ENCODE results near the gene SERBP1. TPM values are rescaled to one million over a fixed set of nuclear protein-coding genes. Genes with fewer than 3 reads are reported as not detected.
"Not testable (repeated sequence)": the region's sequence is repeated elsewhere in the genome, so short reads cannot be mapped to it uniquely, and the experiment has no call there.

Gene SERBP1
- total and polyA plus RNA-seq, 5 donors from 2014 or later: 131 to 148 (median 137) TPM

DNA sequence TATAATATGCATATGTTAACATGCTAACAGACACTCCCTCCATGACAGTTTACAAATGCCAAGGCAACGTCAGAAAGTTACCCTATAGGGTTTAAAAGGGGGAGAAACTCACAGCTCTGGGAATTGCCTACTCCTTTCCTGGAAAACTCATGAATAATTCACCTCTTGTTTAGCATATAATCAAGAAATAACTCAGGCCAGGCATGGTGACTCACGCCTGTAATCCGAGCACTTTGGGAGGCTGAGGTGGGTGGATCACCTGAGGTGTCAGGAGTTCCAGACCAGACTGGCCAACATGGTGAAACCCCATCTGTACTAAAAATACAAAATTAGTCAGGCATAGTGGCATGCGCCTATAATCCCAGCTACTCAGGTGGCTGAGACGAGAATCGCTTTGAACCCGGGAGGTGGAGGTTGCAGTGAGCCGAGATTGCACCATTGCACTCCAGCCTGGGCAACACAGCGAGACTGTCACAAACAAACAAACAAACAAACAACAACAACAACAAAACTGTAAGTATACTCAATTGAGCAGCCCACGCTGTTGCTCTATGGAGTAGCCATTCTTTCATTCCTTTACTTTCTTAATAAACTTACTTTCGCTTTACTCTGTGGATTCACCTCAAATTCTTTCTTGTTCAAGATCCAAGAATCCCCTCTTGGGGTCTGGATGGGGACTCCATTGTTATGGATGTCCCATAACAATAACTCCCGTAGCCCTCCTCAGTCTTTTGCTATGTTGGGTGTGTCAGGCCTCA lies 30.0 kb downstream of the SERBP1 start:
- ATAC-seq (ENCODE audit: low read depth in 2 of 2); H3K27me3 ChIP-seq (ENCODE audit: control insufficient read depth, insufficient read depth, low read length); H3K4me1 ChIP-seq (ENCODE audit: control insufficient read depth, insufficient read depth, low read length, poor library complexity, severe bottlenecking); H3K9me3 Mint-ChIP-seq; H3K4me3 Mint-ChIP-seq; H3K27ac Mint-ChIP-seq; H3K36me3 ChIP-seq (ENCODE audit: control insufficient read depth, insufficient read depth, low read length); H3K27ac ChIP-seq (ENCODE audit: insufficient read depth, low read length, poor library complexity, severe bottlenecking); H3K4me1 Mint-ChIP-seq; H3K9me3 ChIP-seq (ENCODE audit: control insufficient read depth in 2 of 2, low read length in 2 of 2); H3K27me3 Mint-ChIP-seq; H3K4me3 ChIP-seq (ENCODE audit: low read depth, low read length): not testable (repeated sequence)
- DNase-seq: peak in 1 of 3 donors; percentile 17
- H3K36me3 Mint-ChIP-seq: peaks cover 19% of the 10 kb centered on the region

DNA sequence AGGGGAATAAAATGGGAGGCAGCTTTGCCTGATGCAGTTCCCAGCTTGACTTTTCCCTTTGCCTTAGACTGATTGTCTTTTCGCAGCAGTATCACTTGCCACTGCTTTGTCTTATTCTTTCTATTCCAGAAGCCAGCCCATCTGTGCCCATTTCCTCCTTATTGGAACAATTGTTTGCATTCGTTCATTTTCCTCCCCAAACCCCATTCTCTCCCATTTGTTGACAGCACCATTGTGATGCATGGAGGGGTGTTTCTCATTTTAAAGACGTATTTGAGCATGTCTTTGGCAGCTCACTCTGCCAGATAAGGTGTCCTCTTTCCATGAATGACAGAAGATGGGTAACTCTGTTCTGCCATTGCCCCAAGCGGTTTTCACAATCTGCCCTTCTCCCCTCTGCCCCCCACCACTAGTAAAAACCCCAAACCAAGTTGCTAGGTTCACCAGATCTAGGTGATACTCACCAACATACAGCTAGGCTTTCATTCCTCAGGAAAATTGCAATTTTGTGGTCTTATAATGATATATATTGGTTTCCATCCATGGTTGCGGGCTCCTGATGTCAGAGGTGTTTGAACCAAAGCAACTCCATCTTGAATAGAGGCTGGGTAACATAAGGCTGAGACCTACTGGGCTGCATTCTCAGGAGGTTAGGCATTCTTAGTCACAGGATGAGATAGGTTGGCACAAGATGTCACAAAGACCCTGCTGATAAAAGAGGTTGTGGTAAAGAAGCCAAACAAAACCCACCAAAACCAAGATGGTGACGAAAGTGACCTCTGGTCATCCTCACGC lies 30.8 kb downstream of the SERBP1 start:
- Mint-ChIP-seq H3K4me3 (no peak overlapping the region), H3K27me3 (no peaks in the 10 kb centered on the region)
- no peak for ATAC-seq (ENCODE audit: low read depth in 2 of 2)

DNA sequence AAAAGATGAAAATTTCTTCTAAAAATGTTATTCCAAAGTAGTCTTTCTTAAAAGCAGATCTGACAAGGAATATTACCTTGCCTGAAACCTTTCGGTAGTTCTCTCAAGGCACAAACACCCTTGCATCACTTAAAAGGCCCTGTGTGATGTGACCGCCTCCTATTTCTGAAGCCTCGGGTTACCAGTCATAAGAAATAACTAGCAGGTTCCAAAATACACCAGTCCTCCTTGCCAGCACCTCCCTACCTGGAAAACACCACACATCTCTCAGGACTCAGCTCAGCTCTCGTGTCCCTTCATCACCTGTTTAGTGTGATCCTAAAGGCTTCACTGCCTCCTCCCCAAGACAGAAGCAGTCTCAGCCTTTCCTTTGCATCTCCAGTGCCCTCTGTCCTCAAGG lies 35.7 kb downstream of the SERBP1 start:
- Histone ChIP-seq H3K27me3 (ENCODE audit: control insufficient read depth, insufficient read depth, low read length) (no peaks in the 10 kb centered on the region), H3K4me3 (ENCODE audit: low read depth, low read length) (no peak overlapping the region), H3K27ac (ENCODE audit: insufficient read depth, low read length, poor library complexity, severe bottlenecking) (no peak overlapping the region), H3K36me3 (ENCODE audit: control insufficient read depth, insufficient read depth, low read length) (peaks cover 6% of the 10 kb centered on the region), H3K4me1 (ENCODE audit: control insufficient read depth, insufficient read depth, low read length, poor library complexity, severe bottlenecking) (no peaks in the 10 kb centered on the region), H3K9me3 (ENCODE audit: control insufficient read depth in 2 of 2, low read length in 2 of 2) (no peaks in the 10 kb centered on the region)
- Mint-ChIP-seq H3K4me1 (no peaks in the 10 kb centered on the region), H3K36me3 (peaks cover 36% of the 10 kb centered on the region), H3K4me3 (no peak overlapping the region), H3K27me3 (no peaks in the 10 kb centered on the region), H3K27ac (no peak overlapping the region), H3K9me3 (peaks cover 0 to 1% (median 0%) of the 10 kb centered on the region in 7 donors)
- DNase-seq (no peak), ATAC-seq (ENCODE audit: low read depth in 2 of 2) (no peak)

More for the DNA sequence above, 30.8 kb downstream of the SERBP1 start:
- H3K27me3 ChIP-seq (ENCODE audit: control insufficient read depth, insufficient read depth, low read length): no peaks in the 10 kb centered on the region
- no peaks in the 10 kb centered on the region for H3K9me3 Mint-ChIP-seq
- H3K9me3 ChIP-seq (ENCODE audit: control insufficient read depth in 2 of 2, low read length in 2 of 2): no peaks in the 10 kb centered on the region
- peaks cover 19% of the 10 kb centered on the region for H3K36me3 Mint-ChIP-seq
- no peaks in the 10 kb centered on the region for H3K36me3 ChIP-seq (ENCODE audit: control insufficient read depth, insufficient read depth, low read length)
- H3K4me3 ChIP-seq (ENCODE audit: low read depth, low read length): no peak overlapping the region
- no peak overlapping the region for H3K27ac Mint-ChIP-seq
- H3K27ac ChIP-seq (ENCODE audit: insufficient read depth, low read length, poor library complexity, severe bottlenecking): no peak overlapping the region
- no peak for DNase-seq
- no peaks in the 10 kb centered on the region for H3K4me1 ChIP-seq (ENCODE audit: control insufficient read depth, insufficient read depth, low read length, poor library complexity, severe bottlenecking)
- no peaks in the 10 kb centered on the region for H3K4me1 Mint-ChIP-seq

DNA sequence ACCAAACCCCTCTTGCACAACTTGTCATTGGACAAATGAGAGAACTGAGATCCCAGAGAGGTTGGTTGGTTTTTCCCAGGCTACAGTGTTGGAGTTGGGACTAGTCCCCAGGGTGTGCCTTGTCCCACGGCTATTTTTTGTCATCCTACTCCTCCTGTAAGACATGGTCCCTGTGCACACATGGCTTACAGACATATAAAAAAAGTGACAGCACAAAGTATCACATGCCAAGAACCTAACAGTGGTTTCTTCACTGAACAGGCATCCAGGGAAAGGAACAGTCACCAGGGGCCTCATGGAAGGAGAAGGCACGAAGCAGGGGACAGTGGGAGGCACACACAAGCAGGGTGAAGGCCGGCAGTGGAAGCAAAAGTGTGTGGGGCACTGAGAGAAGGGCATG lies 36.5 kb downstream of the SERBP1 start:
- DNase-seq (no peak), ATAC-seq (ENCODE audit: low read depth in 2 of 2) (no peak)
- Histone ChIP-seq H3K4me1 (ENCODE audit: control insufficient read depth, insufficient read depth, low read length, poor library complexity, severe bottlenecking) (no peaks in the 10 kb centered on the region), H3K27me3 (ENCODE audit: control insufficient read depth, insufficient read depth, low read length) (no peaks in the 10 kb centered on the region), H3K36me3 (ENCODE audit: control insufficient read depth, insufficient read depth, low read length) (peaks cover 6% of the 10 kb centered on the region), H3K27ac (ENCODE audit: insufficient read depth, low read length, poor library complexity, severe bottlenecking) (no peak overlapping the region), H3K9me3 (ENCODE audit: control insufficient read depth in 2 of 2, low read length in 2 of 2) (no peaks in the 10 kb centered on the region), H3K4me3 (ENCODE audit: low read depth, low read length) (no peak overlapping the region)
- no peaks in the 10 kb centered on the region for H3K27me3 Mint-ChIP-seq
- H3K9me3 Mint-ChIP-seq: peaks cover 0 to 1% (median 0%) of the 10 kb centered on the region in 7 donors
- H3K4me3 Mint-ChIP-seq: no peak overlapping the region
- no peak overlapping the region for H3K27ac Mint-ChIP-seq
- peaks cover 30% of the 10 kb centered on the region for H3K36me3 Mint-ChIP-seq
- H3K4me1 Mint-ChIP-seq: no peaks in the 10 kb centered on the region

DNA sequence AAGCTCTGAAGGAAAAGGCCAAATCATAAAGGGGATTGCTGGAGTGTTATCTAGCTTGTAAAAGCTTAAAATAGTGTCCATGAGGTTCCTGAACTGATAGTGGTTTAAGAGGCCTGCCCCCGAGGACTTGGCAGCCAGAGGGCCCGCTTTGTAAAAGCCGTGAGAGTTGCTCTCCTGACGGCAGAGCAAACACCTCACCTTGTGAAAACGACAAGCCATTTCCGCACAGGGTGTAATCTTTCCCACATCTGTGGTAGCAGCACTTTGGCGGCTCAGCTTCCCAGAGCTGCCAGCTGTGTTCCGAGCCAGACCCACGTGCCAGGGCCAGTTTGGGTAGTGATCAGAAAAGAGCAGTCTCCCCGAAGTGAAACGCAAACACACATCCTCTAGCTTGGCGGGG lies 37.0 kb downstream of the SERBP1 start:
- H3K9me3 Mint-ChIP-seq: peaks cover 0 to 1% (median 0%) of the 10 kb centered on the region in 7 donors
- H3K4me3 Mint-ChIP-seq: no peak overlapping the region
- DNase-seq (no peak), ATAC-seq (ENCODE audit: low read depth in 2 of 2) (no peak)
- no peaks in the 10 kb centered on the region for H3K27me3 Mint-ChIP-seq
- peaks cover 6% of the 10 kb centered on the region for H3K36me3 ChIP-seq (ENCODE audit: control insufficient read depth, insufficient read depth, low read length)
- H3K4me3 ChIP-seq (ENCODE audit: low read depth, low read length): no peak overlapping the region
- H3K9me3 ChIP-seq (ENCODE audit: control insufficient read depth in 2 of 2, low read length in 2 of 2): no peaks in the 10 kb centered on the region
- H3K36me3 Mint-ChIP-seq: peaks cover 28% of the 10 kb centered on the region
- H3K27me3 ChIP-seq (ENCODE audit: control insufficient read depth, insufficient read depth, low read length): no peaks in the 10 kb centered on the region
- no peaks in the 10 kb centered on the region for H3K4me1 Mint-ChIP-seq
- no peaks in the 10 kb centered on the region for H3K4me1 ChIP-seq (ENCODE audit: control insufficient read depth, insufficient read depth, low read length, poor library complexity, severe bottlenecking)
- H3K27ac ChIP-seq (ENCODE audit: insufficient read depth, low read length, poor library complexity, severe bottlenecking): no peak overlapping the region
- no peak overlapping the region for H3K27ac Mint-ChIP-seq

DNA sequence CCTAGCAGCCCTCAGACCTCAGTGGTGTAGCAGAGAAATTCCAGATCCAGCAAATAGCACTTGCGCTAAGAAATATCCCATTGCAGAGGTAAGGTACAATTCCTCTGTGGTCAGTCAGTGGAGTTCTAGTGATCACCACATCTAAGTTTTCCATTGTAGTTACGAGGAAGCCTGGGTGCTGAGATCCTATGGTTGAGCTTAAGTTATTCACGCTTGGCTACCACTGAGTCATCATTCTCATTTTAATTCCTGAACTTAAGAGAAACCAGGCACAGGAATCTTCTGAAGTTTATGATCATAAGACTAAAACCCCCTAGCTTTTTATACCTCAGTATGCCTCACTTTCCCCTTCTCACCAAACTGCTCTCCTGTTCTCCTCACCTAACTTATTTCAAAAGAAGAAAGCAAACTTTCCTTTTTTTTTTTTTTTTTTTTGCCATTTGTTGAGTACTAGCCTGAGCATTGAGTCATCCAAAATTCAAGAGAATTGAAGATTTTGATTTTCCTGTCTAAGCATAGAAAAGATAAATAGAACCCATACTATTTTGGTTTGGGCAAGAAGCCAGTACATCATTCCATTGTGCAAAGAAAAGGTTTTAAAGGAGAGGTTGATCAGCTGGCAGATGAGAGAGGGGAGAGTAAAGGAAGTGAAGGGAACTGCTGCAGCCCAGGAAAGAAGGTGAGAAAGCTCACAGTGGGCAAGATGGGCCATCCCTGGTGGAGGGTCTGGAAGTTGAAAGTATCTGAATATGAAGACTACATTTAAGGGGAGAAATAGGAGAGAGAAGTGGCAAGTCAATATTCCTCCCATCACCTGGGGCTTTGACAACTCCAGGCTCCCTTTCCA lies 39.9 kb downstream of the SERBP1 start:
- Histone ChIP-seq H3K27ac (ENCODE audit: insufficient read depth, low read length, poor library complexity, severe bottlenecking) (no peak overlapping the region), H3K27me3 (ENCODE audit: control insufficient read depth, insufficient read depth, low read length) (no peaks in the 10 kb centered on the region), H3K36me3 (ENCODE audit: control insufficient read depth, insufficient read depth, low read length) (peaks cover 10% of the 10 kb centered on the region), H3K4me3 (ENCODE audit: low read depth, low read length) (no peak overlapping the region), H3K4me1 (ENCODE audit: control insufficient read depth, insufficient read depth, low read length, poor library complexity, severe bottlenecking) (no peaks in the 10 kb centered on the region), H3K9me3 (ENCODE audit: control insufficient read depth in 2 of 2, low read length in 2 of 2) (peaks cover 0 to 2% of the 10 kb centered on the region in 2 experiments)
- Mint-ChIP-seq H3K4me1 (no peaks in the 10 kb centered on the region), H3K9me3 (peaks cover 0 to 6% (median 0%) of the 10 kb centered on the region in 7 donors), H3K4me3 (no peak overlapping the region), H3K27me3 (no peaks in the 10 kb centered on the region), H3K36me3 (peaks cover 24% of the 10 kb centered on the region), H3K27ac (peak overlapping the region; percentile 3 to 76 (median 45))
- ATAC-seq (ENCODE audit: low read depth in 2 of 2): no peak
- DNase-seq: no peak

DNA sequence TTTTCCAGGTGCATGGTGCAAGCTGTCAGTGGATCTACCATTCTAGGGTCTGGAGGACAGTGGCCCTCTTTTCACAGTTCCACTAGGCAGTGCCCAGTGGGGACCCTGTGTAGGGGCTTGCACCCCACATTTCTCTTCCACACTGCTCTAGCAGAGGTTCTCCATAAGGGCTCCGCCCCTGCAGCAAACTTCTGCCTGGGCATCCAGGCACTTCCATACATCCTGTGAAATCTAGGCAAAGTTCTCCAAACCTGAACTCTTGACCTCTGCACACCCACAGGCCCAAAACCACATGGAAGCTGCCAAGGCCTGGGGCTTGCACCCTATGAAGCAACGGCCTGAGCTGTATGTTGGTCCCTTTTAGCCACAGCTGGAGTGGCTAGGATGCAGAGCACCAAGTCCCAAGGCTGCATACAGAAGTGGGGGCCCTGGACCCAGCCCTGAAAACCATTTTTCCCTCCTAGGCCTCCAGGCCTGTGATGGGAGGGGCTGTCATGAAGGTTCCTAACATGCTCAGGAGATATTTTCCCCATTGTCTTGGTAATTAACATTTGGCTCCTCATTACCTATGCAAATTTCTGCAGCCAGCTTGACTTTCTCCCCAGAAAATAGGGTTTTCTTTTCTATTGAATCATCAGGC lies 46.1 kb downstream of the SERBP1 start:
- no peaks in the 10 kb centered on the region for H3K4me1 ChIP-seq (ENCODE audit: control insufficient read depth, insufficient read depth, low read length, poor library complexity, severe bottlenecking)
- H3K27ac Mint-ChIP-seq: no peak overlapping the region

More for the DNA sequence above, 46.1 kb downstream of the SERBP1 start:
- Mint-ChIP-seq H3K9me3 (peaks cover 4 to 35% (median 8%) of the 10 kb centered on the region in 7 donors), H3K27me3 (no peaks in the 10 kb centered on the region), H3K36me3 (peaks cover 32% of the 10 kb centered on the region), H3K4me3 (no peak overlapping the region), H3K4me1 (peaks cover 0 to 5% (median 0%) of the 10 kb centered on the region in 4 donors)
- H3K27ac ChIP-seq (ENCODE audit: insufficient read depth, low read length, poor library complexity, severe bottlenecking): no peak overlapping the region
- no peaks in the 10 kb centered on the region for H3K27me3 ChIP-seq (ENCODE audit: control insufficient read depth, insufficient read depth, low read length)
- DNase-seq: no peak
- peaks cover 15 to 19% of the 10 kb centered on the region in 2 experiments for H3K9me3 ChIP-seq (ENCODE audit: control insufficient read depth in 2 of 2, low read length in 2 of 2)
- peaks cover 37% of the 10 kb centered on the region for H3K36me3 ChIP-seq (ENCODE audit: control insufficient read depth, insufficient read depth, low read length)
- no peak for ATAC-seq (ENCODE audit: low read depth in 2 of 2)
- H3K4me3 ChIP-seq (ENCODE audit: low read depth, low read length): no peak overlapping the region
